HEK293 (cell line): ENCODE data around the gene DISC1.
A peak's percentile ranks its signal among the peaks of the same experiment; 100 is the strongest.

ENCODE experiments used
- CTCF ChIA-PET: fragments of 350-600 bp; formaldehyde crosslinking; extraction: SDS; loops from one replicate; lab custom pipeline; 2021; ENCODE audit warnings: antibody characterized with exemption; lab: Yijun Ruan, JAX
- POLR2A ChIA-PET: fragments of 300-600 bp; formaldehyde crosslinking; extraction: SDS; loops from one replicate; lab custom pipeline; 2020; ENCODE audit warnings: antibody characterized with exemption, inconsistent platforms; lab: Yijun Ruan, JAX
- H3K27ac ChIP-seq: fragments of 200-500 bp; sonication (Bioruptor generic); 2 replicates; pipeline ENCODE4 v1.5.1; 2014; ENCODE audit warnings: low read depth, low read length, control low read depth, inconsistent platforms; ENCODE audit errors: extremely low read depth
- H3K36me3 ChIP-seq, 2 experiments: fragments of 200-500 bp in 1 of 2; sonication (Bioruptor generic) in 1 of 2; 1 replicate in 1 of 2; 2 replicates in 1 of 2; pipeline ENCODE4 v1.5.1; 2014 to 2017; ENCODE audit warnings: inconsistent platforms in 2 of 2, low read length in 2 of 2; ENCODE audit not compliant: control insufficient read depth in 2 of 2, insufficient read depth in 1 of 2
- H3K4me1 ChIP-seq: fragments of 200-500 bp; sonication (Bioruptor generic); 2 replicates; pipeline ENCODE4 v1.5.1; 2014; ENCODE audit warnings: mild to moderate bottlenecking, low read length, inconsistent platforms; ENCODE audit not compliant: control insufficient read depth, insufficient read depth
- H3K4me3 ChIP-seq: 2 replicates; pipeline ENCODE4 v1.5.1; 2011; ENCODE audit warnings: low read depth, mild to moderate bottlenecking, control low read depth, low read length, moderate library complexity
- H3K9me3 ChIP-seq: fragments of 200-500 bp; sonication (Bioruptor generic); 2 replicates; pipeline ENCODE4 v1.5.1; 2014; ENCODE audit warnings: low read depth, low read length, inconsistent platforms; ENCODE audit not compliant: control insufficient read depth, insufficient read depth
- EGR2 ChIP-seq: fragments of 450-650 bp; formaldehyde crosslinking; IDR thresholded peaks from 2 replicates; pipeline ENCODE4 v1.5.1; 2016; ENCODE audit warnings: low read depth, missing biosample characterization, missing genetic modification characterization
- IKZF3 ChIP-seq: fragments of 450-650 bp; IDR thresholded peaks from 2 replicates; pipeline ENCODE4 v1.5.0; 2018; ENCODE audit warnings: missing biosample characterization, mild to moderate bottlenecking, missing genetic modification characterization, moderate library complexity
- KLF16 ChIP-seq: fragments of 450-650 bp; formaldehyde crosslinking; IDR thresholded peaks from 2 replicates; pipeline ENCODE4 v1.5.1; 2017; ENCODE audit warnings: missing biosample characterization, missing genetic modification characterization
- SCRT2 ChIP-seq: fragments of 450-650 bp; formaldehyde crosslinking; IDR thresholded peaks from 2 replicates; pipeline ENCODE4 v1.5.1; 2016; ENCODE audit warnings: missing biosample characterization, missing genetic modification characterization
- ZBTB20 ChIP-seq: fragments of 450-650 bp; formaldehyde crosslinking; IDR thresholded peaks from 2 replicates; pipeline ENCODE4 v1.5.1; 2016; ENCODE audit warnings: missing biosample characterization, missing genetic modification characterization
- ZEB2 ChIP-seq: fragments of 450-650 bp; formaldehyde crosslinking; IDR thresholded peaks from 2 replicates; pipeline ENCODE4 v1.5.1; 2016; ENCODE audit warnings: missing biosample characterization, missing genetic modification characterization
- ZFHX2 ChIP-seq: fragments of 450-650 bp; formaldehyde crosslinking; conservative IDR thresholded peaks from 2 replicates; pipeline ENCODE4 v1.5.1; 2016; ENCODE audit warnings: missing biosample characterization, missing genetic modification characterization
- ZFP69B ChIP-seq: fragments of 450-650 bp; formaldehyde crosslinking; IDR thresholded peaks from 2 replicates; pipeline ENCODE4 v1.5.1; 2016; ENCODE audit warnings: missing biosample characterization, missing genetic modification characterization
- ZNF16 ChIP-seq: fragments of 450-650 bp; formaldehyde crosslinking; IDR thresholded peaks from 2 replicates; pipeline ENCODE4 v1.5.1; 2016; ENCODE audit warnings: low read depth, missing biosample characterization, missing genetic modification characterization
- ZNF221 ChIP-seq: fragments of 450-650 bp; formaldehyde crosslinking; IDR thresholded peaks from 2 replicates; pipeline ENCODE4 v1.5.1; 2017; ENCODE audit warnings: missing biosample characterization, missing genetic modification characterization, borderline replicate concordance
- ZNF311 ChIP-seq: fragments of 450-650 bp; formaldehyde crosslinking; IDR thresholded peaks from 2 replicates; pipeline ENCODE4 v1.5.1; 2017; ENCODE audit warnings: missing biosample characterization, missing genetic modification characterization, borderline replicate concordance
- ZNF354C ChIP-seq: fragments of 450-650 bp; formaldehyde crosslinking; IDR thresholded peaks from 2 replicates; pipeline ENCODE4 v1.5.1; 2016; ENCODE audit warnings: missing biosample characterization, missing genetic modification characterization, low read depth, borderline replicate concordance
- ZNF510 ChIP-seq: fragments of 450-650 bp; formaldehyde crosslinking; IDR thresholded peaks from 2 replicates; pipeline ENCODE4 v1.5.1; 2018; ENCODE audit warnings: mild to moderate bottlenecking, missing genetic modification characterization, missing biosample characterization; ENCODE audit not compliant: insufficient replicate concordance
- ZNF596 ChIP-seq: fragments of 450-650 bp; IDR thresholded peaks from 2 replicates; pipeline ENCODE4 v1.5.0; 2018; ENCODE audit warnings: missing biosample characterization, mild to moderate bottlenecking, missing genetic modification characterization, moderate library complexity
- ZNF654 ChIP-seq: fragments of 450-650 bp; formaldehyde crosslinking; IDR thresholded peaks from 2 replicates; pipeline ENCODE4 v1.5.1; 2016; ENCODE audit warnings: low read depth, missing biosample characterization, missing genetic modification characterization
- TF ChIP-seq, protein P1 (sequence below): fragments of 450-650 bp; formaldehyde crosslinking; IDR thresholded peaks from 2 replicates; pipeline ENCODE4 v1.5.1; 2016; ENCODE audit warnings: missing biosample characterization, missing genetic modification characterization
- TF ChIP-seq, protein P2 (sequence below): fragments of 450-650 bp; formaldehyde crosslinking; IDR thresholded peaks from 2 replicates; pipeline ENCODE4 v1.5.1; 2016; ENCODE audit warnings: missing biosample characterization, missing genetic modification characterization

The DISC1 gene

DNA sequence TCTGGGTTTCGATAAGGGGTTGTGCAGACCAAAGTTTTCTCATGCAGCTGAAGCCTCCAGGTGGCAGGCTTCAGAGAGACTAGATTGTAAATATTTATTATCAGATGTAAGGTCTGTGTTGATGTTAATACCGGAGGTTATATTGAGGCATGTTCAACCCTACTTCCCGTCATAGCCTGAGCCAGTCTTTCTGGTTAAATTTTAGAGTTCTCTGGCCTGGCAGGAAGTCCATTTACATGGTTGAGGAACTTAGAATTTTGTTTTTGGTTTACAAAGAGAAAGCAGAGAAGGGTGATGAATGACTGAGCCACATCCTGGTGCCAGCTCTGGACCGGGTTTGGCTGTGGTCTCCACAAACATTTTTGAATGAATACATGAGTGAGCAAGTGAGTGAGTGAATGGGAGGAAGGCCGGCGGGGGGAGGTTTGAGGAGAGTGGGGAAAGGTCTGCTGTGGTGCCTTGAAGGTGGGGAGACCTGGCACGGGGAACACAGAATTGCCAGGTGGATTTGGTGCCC lies 218.5 kb downstream of the DISC1 start:
- no peak overlapping the region for H3K27ac ChIP-seq
- no peaks in the 10 kb centered on the region for H3K4me1 ChIP-seq
- H3K36me3 ChIP-seq = no peaks in the 10 kb centered on the region
- TF ChIP-seq ZEB2 (tag by site-specific recombination) = no peak
- no peak for TF ChIP-seq ZBTB20
- TF ChIP-seq, protein P1, sequence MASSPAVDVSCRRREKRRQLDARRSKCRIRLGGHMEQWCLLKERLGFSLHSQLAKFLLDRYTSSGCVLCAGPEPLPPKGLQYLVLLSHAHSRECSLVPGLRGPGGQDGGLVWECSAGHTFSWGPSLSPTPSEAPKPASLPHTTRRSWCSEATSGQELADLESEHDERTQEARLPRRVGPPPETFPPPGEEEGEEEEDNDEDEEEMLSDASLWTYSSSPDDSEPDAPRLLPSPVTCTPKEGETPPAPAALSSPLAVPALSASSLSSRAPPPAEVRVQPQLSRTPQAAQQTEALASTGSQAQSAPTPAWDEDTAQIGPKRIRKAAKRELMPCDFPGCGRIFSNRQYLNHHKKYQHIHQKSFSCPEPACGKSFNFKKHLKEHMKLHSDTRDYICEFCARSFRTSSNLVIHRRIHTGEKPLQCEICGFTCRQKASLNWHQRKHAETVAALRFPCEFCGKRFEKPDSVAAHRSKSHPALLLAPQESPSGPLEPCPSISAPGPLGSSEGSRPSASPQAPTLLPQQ = no peak
- TF ChIP-seq, protein P2, sequence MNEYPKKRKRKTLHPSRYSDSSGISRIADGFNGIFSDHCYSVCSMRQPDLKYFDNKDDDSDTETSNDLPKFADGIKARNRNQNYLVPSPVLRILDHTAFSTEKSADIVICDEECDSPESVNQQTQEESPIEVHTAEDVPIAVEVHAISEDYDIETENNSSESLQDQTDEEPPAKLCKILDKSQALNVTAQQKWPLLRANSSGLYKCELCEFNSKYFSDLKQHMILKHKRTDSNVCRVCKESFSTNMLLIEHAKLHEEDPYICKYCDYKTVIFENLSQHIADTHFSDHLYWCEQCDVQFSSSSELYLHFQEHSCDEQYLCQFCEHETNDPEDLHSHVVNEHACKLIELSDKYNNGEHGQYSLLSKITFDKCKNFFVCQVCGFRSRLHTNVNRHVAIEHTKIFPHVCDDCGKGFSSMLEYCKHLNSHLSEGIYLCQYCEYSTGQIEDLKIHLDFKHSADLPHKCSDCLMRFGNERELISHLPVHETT = no peak
- no peak for TF ChIP-seq ZNF596 (tag by site-specific recombination)
- TF ChIP-seq ZNF311 = no peak
- TF ChIP-seq KLF16 (tag by site-specific recombination) = no peak
- no peaks in the 10 kb centered on the region for H3K9me3 ChIP-seq
- no peak overlapping the region for H3K4me3 ChIP-seq
- ChIA-PET POLR2A (no interaction called here), CTCF (interaction anchor here (1.4 to 2.9 kb wide), 3 partner anchors 37 to 783 kb away, joined by 4 to 11 read pairs (median 4); no protein-coding TSS in a partner anchor)

- H3K4me3 ChIP-seq = no peak overlapping the region
- no peak overlapping the region for H3K27ac ChIP-seq
- H3K9me3 ChIP-seq = no peaks in the 10 kb centered on the region
- no peaks in the 10 kb centered on the region for H3K36me3 ChIP-seq
- CTCF ChIA-PET = no interaction called here
- TF ChIP-seq SCRT2 (tag by site-specific recombination) = no peak
- TF ChIP-seq ZNF510 = no peak
- TF ChIP-seq ZNF354C (tag by site-specific recombination) = no peak
- TF ChIP-seq ZNF221 (tag by site-specific recombination) = no peak
- TF ChIP-seq, all 188 proteins: peak for 0
- POLR2A ChIA-PET = no interaction called here
- H3K4me1 ChIP-seq = no peaks in the 10 kb centered on the region
These were observed 221.2 kb downstream of the DISC1 start for GRCh38 chr1:231847612-231848397.

- Histone ChIP-seq H3K4me1 (no peaks in the 10 kb centered on the region), H3K4me3 (no peak overlapping the region), H3K9me3 (no peaks in the 10 kb centered on the region), H3K36me3 (no peaks in the 10 kb centered on the region), H3K27ac (no peak overlapping the region)
- ChIA-PET POLR2A (no interaction called here), CTCF (interaction anchor here (0.6 kb wide), 1 partner anchor 495 kb away, joined by 3 read pairs; no protein-coding TSS in a partner anchor)
- TF ChIP-seq IKZF3 (tag by site-specific recombination) (no peak), ZFHX2 (tag by site-specific recombination) (peak; percentile 35; the same call in 1 of the 2 replicates), ZFP69B (tag by site-specific recombination) (no peak), EGR2 (0 out of 2 replicates have a peak, but pooled peaks have one; percentile 25), ZNF654 (tag by site-specific recombination) (no peak), ZNF16 (no peak)
These were observed 223.4 kb downstream of the DISC1 start for GRCh38 chr1:231849981-231850380.
